Hepatocyte (in vitro differentiated cells): ENCODE data around the gene PPAT. TPM values are rescaled to one million over a fixed set of nuclear protein-coding genes. Genes with fewer than 3 reads are reported as not detected.

Source experiments
- DNase-seq: peaks from one replicate; pipeline ENCODE4 v3.0.0-alpha.2; 2016; ENCODE audit warnings: low spot score
- H2AFZ ChIP-seq: fragments of 200-600 bp; sonication (generic); 2 replicates; pipeline ENCODE4 v1.6.0; 2016; ENCODE audit warnings: antibody characterized with exemption, mild to moderate bottlenecking
- H3K27ac ChIP-seq: fragments of 200-600 bp; sonication (generic); 2 replicates; pipeline ENCODE4 v1.5.1; 2016; ENCODE audit warnings: mild to moderate bottlenecking
- H3K27me3 ChIP-seq: fragments of 200-600 bp; sonication (generic); 2 replicates; pipeline ENCODE4 v1.6.1; 2016
- H3K36me3 ChIP-seq: fragments of 200-600 bp; sonication (generic); replicated peaks from 2 replicates; pipeline ENCODE4 v1.5.1; 2016; ENCODE audit warnings: low read depth; ENCODE audit not compliant: insufficient read depth
- H3K4me1 ChIP-seq: fragments of 200-600 bp; sonication (generic); 2 replicates; pipeline ENCODE4 v1.5.1; 2016; ENCODE audit warnings: mild to moderate bottlenecking, moderate library complexity; ENCODE audit not compliant: insufficient read depth
- H3K4me2 ChIP-seq: fragments of 200-600 bp; sonication (generic); 2 replicates; pipeline ENCODE4 v1.6.0; 2016
- H3K4me3 ChIP-seq: fragments of 200-600 bp; sonication (generic); 2 replicates; pipeline ENCODE4 v1.5.1; 2016; ENCODE audit warnings: mild to moderate bottlenecking
- H3K79me2 ChIP-seq: fragments of 200-600 bp; sonication (generic); 2 replicates; pipeline ENCODE4 v1.6.0; 2017; ENCODE audit warnings: mild to moderate bottlenecking
- H3K9me2 ChIP-seq: fragments of 200-600 bp; sonication (generic); replicated peaks from 2 replicates; pipeline ENCODE4 v1.6.0; 2017; ENCODE audit warnings: mild to moderate bottlenecking; ENCODE audit not compliant: insufficient read depth
- H3K9me3 ChIP-seq: fragments of 200-600 bp; sonication (generic); 2 replicates; pipeline ENCODE4 v1.5.1; 2016; ENCODE audit warnings: low read depth, mild to moderate bottlenecking
- H4K20me1 ChIP-seq: fragments of 200-600 bp; sonication (generic); 2 replicates; pipeline ENCODE4 v1.6.0; 2016; ENCODE audit warnings: mild to moderate bottlenecking; ENCODE audit not compliant: insufficient read depth, poor library complexity, severe bottlenecking
- CTCF ChIP-seq: fragments of 200-600 bp; sonication (generic); IDR thresholded peaks from 2 replicates; pipeline ENCODE4 v1.5.1; 2016; ENCODE audit warnings: antibody characterized with exemption, mild to moderate bottlenecking; ENCODE audit not compliant: poor library complexity
- EZH2 ChIP-seq: fragments of 200-600 bp; sonication (generic); IDR thresholded peaks from 2 replicates; pipeline ENCODE4 v1.6.1; 2016; ENCODE audit warnings: antibody characterized with exemption, mild to moderate bottlenecking, borderline replicate concordance
- EZH2phosphoT487 ChIP-seq: fragments of 200-600 bp; sonication (generic); IDR thresholded peaks from one replicate; pipeline ENCODE4 v1.6.1; 2018; ENCODE audit warnings: antibody characterized with exemption, mild to moderate bottlenecking, low read depth, moderate library complexity; ENCODE audit not compliant: unreplicated experiment, severe bottlenecking
- WGBS: methylation state at CpG from one replicate; pipeline ENCODE4 v1.1.6; 2016; ENCODE audit warnings: low lambda C conversion rate; ENCODE audit errors: missing lambda C conversion rate; 5-methylcytosine and 5-hydroxymethylcytosine counted together
- polyA plus RNA-seq: library from polyadenylated mRNA; unstranded; fragments of >200 nt; fragmentation: Nextera tagmentation; extraction: Ambion mirVana; gene quantifications from 2 replicates; pipeline ENCODE4 v1.2.1, GENCODE V29; 2016
- total RNA-seq: library from RNA; depleted of rRNA; stranded (reverse); fragments of >200 nt; gene quantifications from 2 replicates; pipeline ENCODE4 v1.2.3, GENCODE V29; 2014

PPAT gene
- total and polyA plus RNA-seq, 2 experiments from 2014 or later, result 8.0 to 21.0 TPM

DNA sequence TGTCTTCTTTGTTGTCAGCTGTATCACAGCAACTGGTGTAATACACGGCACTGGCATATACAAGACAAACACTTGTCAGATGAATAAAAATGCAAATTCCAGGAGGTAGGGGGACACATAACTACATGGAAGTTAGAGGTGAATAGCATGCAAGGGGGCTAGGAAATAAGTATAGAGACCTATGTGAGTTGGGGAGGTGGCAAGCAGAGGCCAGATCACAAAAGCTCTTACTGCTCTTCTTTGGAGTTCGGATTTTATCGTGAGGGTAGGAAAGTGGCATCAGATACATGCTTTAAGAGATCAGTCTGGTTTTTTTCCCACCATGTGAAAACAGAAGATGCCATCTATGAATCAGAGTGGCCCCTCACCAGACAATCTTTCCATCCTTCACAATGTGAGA, 29.2 kb upstream of the PPAT start:
- H3K27me3 ChIP-seq, result no peaks in the 10 kb centered on the region
- H3K79me2 ChIP-seq, result peaks cover 67% of the 10 kb centered on the region
- H3K9me2 ChIP-seq, result no peaks in the 10 kb centered on the region
- H4K20me1 ChIP-seq, result peaks cover 10% of the 10 kb centered on the region
- no peaks in the 10 kb centered on the region for H3K9me3 ChIP-seq
- TF ChIP-seq EZH2 (no peak), EZH2phosphoT487 (no peak), CTCF (no peak)
- peaks cover 25% of the 10 kb centered on the region for H3K4me1 ChIP-seq
- WGBS, result 80% methylated on average over 3 of the region's 3 CpGs
- H3K36me3 ChIP-seq, result no peaks in the 10 kb centered on the region
- peak overlapping the region; percentile 85 for H3K4me2 ChIP-seq
- H3K4me3 ChIP-seq, result no peak overlapping the region
- no peak for DNase-seq
- no peak overlapping the region for H3K27ac ChIP-seq
- no peak overlapping the region for H2AFZ ChIP-seq

DNA sequence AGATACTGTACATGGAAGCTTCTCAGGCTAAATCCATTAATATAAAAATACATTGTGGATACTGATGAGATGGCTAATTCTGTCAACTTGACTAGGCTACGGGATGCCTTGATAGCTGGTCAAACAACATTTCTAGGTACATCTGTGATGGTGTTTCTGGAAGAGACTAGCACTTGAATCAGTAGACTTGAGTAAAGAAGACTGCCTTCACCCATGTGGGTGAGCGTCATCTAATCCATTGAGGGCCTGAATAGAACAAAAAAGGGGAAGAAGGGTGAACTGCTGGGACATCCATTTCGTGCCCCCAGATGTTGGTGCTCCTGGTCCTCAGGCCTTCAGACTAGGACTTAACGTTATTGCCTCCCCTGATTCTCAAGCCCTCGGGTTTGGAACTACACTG, 28.3 kb upstream of the PPAT start:
- no peaks in the 10 kb centered on the region for H3K36me3 ChIP-seq
- TF ChIP-seq EZH2phosphoT487 (no peak), EZH2 (no peak), CTCF (no peak)
- H3K4me1 ChIP-seq, result peaks cover 16% of the 10 kb centered on the region
- H4K20me1 ChIP-seq, result peaks cover 3% of the 10 kb centered on the region
- H3K4me2 ChIP-seq, result no peak overlapping the region
- H3K27ac ChIP-seq, result no peak overlapping the region
- H3K27me3 ChIP-seq, result no peaks in the 10 kb centered on the region
- DNase-seq, result no peak
- H3K9me3 ChIP-seq, result no peaks in the 10 kb centered on the region
- peaks cover 59% of the 10 kb centered on the region for H3K79me2 ChIP-seq
- H3K4me3 ChIP-seq, result no peak overlapping the region
- H3K9me2 ChIP-seq, result no peaks in the 10 kb centered on the region
- no peak overlapping the region for H2AFZ ChIP-seq
- WGBS, result 95% methylated on average over 5 of the region's 5 CpGs

- no peak overlapping the region for H2AFZ ChIP-seq
- no peaks in the 10 kb centered on the region for H3K27me3 ChIP-seq
- H3K36me3 ChIP-seq, result no peaks in the 10 kb centered on the region
- peaks cover 52% of the 10 kb centered on the region for H3K79me2 ChIP-seq
- no peaks in the 10 kb centered on the region for H3K9me3 ChIP-seq
- H4K20me1 ChIP-seq, result no peaks in the 10 kb centered on the region
- no peaks in the 10 kb centered on the region for H3K9me2 ChIP-seq
- no peak for TF ChIP-seq EZH2
- no peak for TF ChIP-seq EZH2phosphoT487
- TF ChIP-seq CTCF, result no peak
- no peak for DNase-seq
- no peak overlapping the region for H3K4me2 ChIP-seq
- H3K4me3 ChIP-seq, result no peak overlapping the region
- no peak overlapping the region for H3K27ac ChIP-seq
- H3K4me1 ChIP-seq, result peaks cover 13% of the 10 kb centered on the region
These were observed 26.7 kb upstream of the PPAT start for GRCh38 chr4:56462157-56462556.

DNA sequence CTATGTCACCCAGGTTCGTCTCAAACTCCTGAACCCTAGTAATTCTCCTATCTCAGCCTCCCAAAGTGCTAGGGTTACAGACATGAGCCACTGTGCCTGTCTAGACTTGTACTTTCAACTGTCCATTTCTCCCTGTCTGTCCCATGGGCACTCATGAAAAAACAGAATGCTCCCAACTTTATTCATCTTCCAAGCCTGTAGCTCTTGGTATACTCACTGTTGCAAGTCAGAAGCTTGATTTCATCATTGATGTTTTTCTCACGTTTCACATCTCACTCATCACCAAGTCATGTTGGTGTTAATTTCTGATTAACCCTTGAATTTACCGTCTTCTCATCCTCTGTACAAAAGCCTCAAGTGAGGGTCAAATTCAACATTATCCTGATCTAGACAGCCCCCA, 24.7 kb upstream of the PPAT start:
- TF ChIP-seq EZH2phosphoT487, result no peak
- no peak for TF ChIP-seq CTCF
- TF ChIP-seq EZH2, result no peak
- peaks cover 33% of the 10 kb centered on the region for H3K79me2 ChIP-seq

More for the DNA sequence above, 24.7 kb upstream of the PPAT start:
- Histone ChIP-seq H3K4me2 (no peak overlapping the region), H4K20me1 (no peaks in the 10 kb centered on the region), H3K9me3 (no peaks in the 10 kb centered on the region), H3K27me3 (no peaks in the 10 kb centered on the region), H3K9me2 (no peaks in the 10 kb centered on the region), H3K36me3 (no peaks in the 10 kb centered on the region), H3K4me3 (no peak overlapping the region), H3K4me1 (peaks cover 1% of the 10 kb centered on the region), H2AFZ (no peak overlapping the region), H3K27ac (no peak overlapping the region)
- WGBS, result 86% methylated on average over 3 of the region's 3 CpGs
- DNase-seq, result no peak
